ENCODE results near the gene TIMM13.
"Not testable (repeated sequence)": the region's sequence is repeated elsewhere in the genome, so short reads cannot be mapped to it uniquely, and the experiment has no call there.

TIMM13 gene

GRCh38 chr19:2416321-2417097 lies 10.9 kb downstream of the TIMM13 start:
- no peak for DNase-seq (ENCODE audit: low read depth, low spot score)
- no peak overlapping the region for H3K27ac ChIP-seq

GRCh38 chr19:2415973-2416319 lies 11.4 kb downstream of the TIMM13 start:
- no peak overlapping the region for H3K27ac ChIP-seq
- no peak for DNase-seq (ENCODE audit: low read depth, low spot score)

- DNase-seq (ENCODE audit: low read depth, low spot score): no peak
- no peak overlapping the region for H3K27ac ChIP-seq
Observed at GRCh38 chr19:2415281-2415972, 12.0 kb downstream of the TIMM13 start.

GRCh38 chr19:2413629-2414028 lies 13.8 kb downstream of the TIMM13 start:
- DNase-seq (ENCODE audit: low read depth, low spot score): no peak
- no peak overlapping the region for H3K27ac ChIP-seq

GRCh38 chr19:2413159-2413558 lies 14.2 kb downstream of the TIMM13 start:
- no peak overlapping the region for H3K27ac ChIP-seq
- DNase-seq (ENCODE audit: low read depth, low spot score): no peak

- no peak overlapping the region for H3K27ac ChIP-seq
- DNase-seq (ENCODE audit: low read depth, low spot score): no peak
Observed at GRCh38 chr19:2412449-2412848, 14.9 kb downstream of the TIMM13 start.

GRCh38 chr19:2411709-2412108 lies 15.7 kb downstream of the TIMM13 start:
- DNase-seq (ENCODE audit: low read depth, low spot score): no peak
- H3K27ac ChIP-seq: no peak overlapping the region

- DNase-seq (ENCODE audit: low read depth, low spot score): no peak
- H3K27ac ChIP-seq: no peak overlapping the region
Observed at GRCh38 chr19:2410023-2410422, 17.4 kb downstream of the TIMM13 start.

- H3K27ac ChIP-seq: no peak overlapping the region
- no peak for DNase-seq (ENCODE audit: low read depth, low spot score)
Observed at GRCh38 chr19:2409352-2409912, 18.0 kb downstream of the TIMM13 start.

- no peak for DNase-seq (ENCODE audit: low read depth, low spot score)
- H3K27ac ChIP-seq: no peak overlapping the region
Observed at GRCh38 chr19:2408247-2408646, 19.1 kb downstream of the TIMM13 start.

- no peak for DNase-seq (ENCODE audit: low read depth, low spot score)
- H3K27ac ChIP-seq: no peak overlapping the region
Observed at GRCh38 chr19:2399582-2399981, 27.8 kb downstream of the TIMM13 start.

GRCh38 chr19:2398735-2399305 lies 28.6 kb downstream of the TIMM13 start:
- no peak overlapping the region for H3K27ac ChIP-seq
- DNase-seq (ENCODE audit: low read depth, low spot score): no peak

GRCh38 chr19:2397173-2397572 lies 30.2 kb downstream of the TIMM13 start:
- not testable (repeated sequence) for H3K27ac ChIP-seq; DNase-seq (ENCODE audit: low read depth, low spot score)

GRCh38 chr19:2395293-2395829 lies 32.0 kb downstream of the TIMM13 start:
- not testable (repeated sequence) for H3K27ac ChIP-seq; DNase-seq (ENCODE audit: low read depth, low spot score)

GRCh38 chr19:2394442-2395292 lies 32.7 kb downstream of the TIMM13 start:
- DNase-seq (ENCODE audit: low read depth, low spot score): no peak
- H3K27ac ChIP-seq: no peak overlapping the region

GRCh38 chr19:2394054-2394441 lies 33.3 kb downstream of the TIMM13 start:
- no peak overlapping the region for H3K27ac ChIP-seq
- no peak for DNase-seq (ENCODE audit: low read depth, low spot score)

GRCh38 chr19:2392899-2393298 lies 34.5 kb downstream of the TIMM13 start:
- DNase-seq (ENCODE audit: low read depth, low spot score); H3K27ac ChIP-seq: not testable (repeated sequence)

GRCh38 chr19:2392366-2392765 lies 35.0 kb downstream of the TIMM13 start:
- no peak for DNase-seq (ENCODE audit: low read depth, low spot score)
- no peak overlapping the region for H3K27ac ChIP-seq

- no peak overlapping the region for H3K27ac ChIP-seq
- DNase-seq (ENCODE audit: low read depth, low spot score): peak; percentile 18
Observed at GRCh38 chr19:2391118-2391725, 36.2 kb downstream of the TIMM13 start.

- no peak overlapping the region for H3K27ac ChIP-seq
- DNase-seq (ENCODE audit: low read depth, low spot score): no peak
Observed at GRCh38 chr19:2389594-2389993, 37.8 kb downstream of the TIMM13 start.

Measured in epithelial cell of prostate (primary cell).